Measurements from ENCODE around the gene FAM50A.
"Not testable (repeated sequence)": the region's sequence is repeated elsewhere in the genome, so short reads cannot be mapped to it uniquely, and the experiment has no call there.

FAM50A gene, protein sequence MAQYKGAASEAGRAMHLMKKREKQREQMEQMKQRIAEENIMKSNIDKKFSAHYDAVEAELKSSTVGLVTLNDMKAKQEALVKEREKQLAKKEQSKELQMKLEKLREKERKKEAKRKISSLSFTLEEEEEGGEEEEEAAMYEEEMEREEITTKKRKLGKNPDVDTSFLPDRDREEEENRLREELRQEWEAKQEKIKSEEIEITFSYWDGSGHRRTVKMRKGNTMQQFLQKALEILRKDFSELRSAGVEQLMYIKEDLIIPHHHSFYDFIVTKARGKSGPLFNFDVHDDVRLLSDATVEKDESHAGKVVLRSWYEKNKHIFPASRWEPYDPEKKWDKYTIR

GRCh38 chrX:154443992-154444754, at the start of gene FAM50A:
Gene FAM50A (plus strand): TSS chrX:154444141. CDS start chrX:154444236, 95 bp downstream.
- DNase-seq, result peak; percentile 56 to 58
- Mint-ChIP-seq H3K27me3 (no peaks in the 10 kb centered on the region), H3K27ac (peak within 1 kb of the TSS; percentile 75 to 80), H3K4me3 (peak within 1 kb of the TSS; percentile 77 to 79), H3K4me1 (peaks cover 47% of the 10 kb centered on the region), H3K9me3 (no peaks in the 10 kb centered on the region)
- peak; percentile 84 for ATAC-seq

DNA sequence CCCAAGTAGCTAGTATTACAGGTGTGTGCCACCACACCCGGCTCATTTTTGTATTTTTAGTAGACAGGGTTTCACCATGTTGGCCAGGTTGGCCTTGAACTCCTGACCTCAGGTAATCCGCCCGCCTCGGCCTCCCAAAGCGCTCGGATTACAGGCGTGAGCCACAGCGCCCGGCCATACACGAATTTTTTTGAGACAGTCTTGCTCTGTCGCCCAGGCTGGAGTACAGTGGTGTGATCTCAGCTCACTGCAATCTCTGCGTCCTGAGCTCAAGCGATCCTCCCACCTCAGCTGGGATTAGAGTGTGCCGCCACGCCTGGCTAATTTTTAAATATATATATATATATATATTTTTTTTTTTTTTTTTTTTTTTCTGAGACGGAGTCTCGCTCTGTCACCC, 47.6 kb upstream of the FAM50A start:
- peaks cover 30% of the 10 kb centered on the region for H3K4me1 Mint-ChIP-seq
- not testable (repeated sequence) for H3K27me3 Mint-ChIP-seq

DNA sequence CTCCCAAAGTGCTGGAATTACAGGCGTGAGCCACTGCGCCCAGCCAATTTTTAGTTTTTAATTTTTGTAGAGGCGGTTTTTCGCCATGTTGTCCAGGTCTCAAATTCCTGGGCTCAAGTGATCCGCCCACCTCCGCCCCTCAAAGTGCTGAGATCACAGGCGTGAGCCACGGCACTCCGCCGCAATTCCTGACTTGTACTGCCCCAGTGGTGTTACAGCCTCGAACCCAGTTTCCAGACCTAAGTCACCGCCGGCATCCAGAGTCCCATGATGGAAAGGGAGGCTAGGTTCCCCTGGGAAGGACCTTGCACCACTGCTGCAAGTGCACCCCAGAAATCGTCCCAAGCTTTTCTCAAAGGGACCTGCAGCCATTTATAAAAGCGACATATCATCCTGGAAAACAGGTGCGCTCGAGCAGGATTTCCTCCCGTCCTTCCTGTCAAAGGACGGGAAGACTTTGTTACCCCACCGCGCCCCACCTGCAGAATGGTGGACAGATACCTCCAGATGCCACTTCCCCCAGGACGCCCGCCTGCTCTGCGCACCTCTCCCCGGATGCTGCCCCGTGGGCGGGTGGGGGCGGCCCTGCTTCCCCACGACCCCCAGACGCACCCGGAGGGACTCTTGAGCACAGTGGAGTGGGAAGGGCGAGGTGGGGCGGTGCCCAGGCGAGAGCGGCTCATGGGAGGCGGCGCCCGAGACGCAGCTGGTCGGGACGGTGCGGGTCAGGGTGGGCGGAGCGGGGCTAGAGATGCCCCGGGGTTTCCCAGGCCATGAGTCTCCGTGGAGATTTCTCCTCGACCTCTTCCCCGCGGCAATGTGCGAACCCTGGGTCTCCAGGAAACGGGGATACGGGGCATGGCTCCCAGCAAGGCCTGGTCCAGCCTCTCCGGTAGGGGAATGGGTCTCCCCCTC, 46.7 kb upstream of the FAM50A start:
- H3K27ac Mint-ChIP-seq, result peak overlapping the region; percentile 99
- H3K4me1 Mint-ChIP-seq, result peaks cover 31% of the 10 kb centered on the region
- ATAC-seq (peak; percentile 65), DNase-seq (peak in 1 of 2 donors; percentile 68)
- no peaks in the 10 kb centered on the region for H3K9me3 Mint-ChIP-seq
- no peaks in the 10 kb centered on the region for H3K27me3 Mint-ChIP-seq
- peak overlapping the region; percentile 97 to 99 for H3K4me3 Mint-ChIP-seq

More for the DNA sequence above, 47.6 kb upstream of the FAM50A start:
- DNase-seq, H3K9me3 Mint-ChIP-seq, ATAC-seq: not testable (repeated sequence)
- peak overlapping the region in 1 of 2 donors; percentile 99 for H3K4me3 Mint-ChIP-seq
- H3K27ac Mint-ChIP-seq, result peak overlapping the region in 1 of 2 donors; percentile 48

- Mint-ChIP-seq H3K27me3 (no peaks in the 10 kb centered on the region), H3K4me3 (peak within 1 kb of the TSS; percentile 97 to 99), H3K9me3 (no peaks in the 10 kb centered on the region), H3K27ac (peak within 1 kb of the TSS; percentile 99), H3K4me1 (peaks cover 31% of the 10 kb centered on the region)
- ATAC-seq (peak; percentile 88), DNase-seq (peak; percentile 88 to 96)
Measured at GRCh38 chrX:154397888-154398667, 45.9 kb upstream of the FAM50A start, which contains the start of gene RPL10. Gene RPL10 (plus strand): TSS chrX:154398377. CDS start chrX:154398520, 143 bp downstream.

- H3K27me3 Mint-ChIP-seq, result no peaks in the 10 kb centered on the region
- peak; percentile 47 for ATAC-seq
- H3K27ac Mint-ChIP-seq, result peak overlapping the region; percentile 99
- DNase-seq, result peak; percentile 71 to 86
- H3K9me3 Mint-ChIP-seq, result no peaks in the 10 kb centered on the region
- H3K4me1 Mint-ChIP-seq, result peaks cover 31% of the 10 kb centered on the region
- peak overlapping the region; percentile 97 to 99 for H3K4me3 Mint-ChIP-seq
Measured at GRCh38 chrX:154398668-154399526, 45.0 kb upstream of the FAM50A start.

DNA sequence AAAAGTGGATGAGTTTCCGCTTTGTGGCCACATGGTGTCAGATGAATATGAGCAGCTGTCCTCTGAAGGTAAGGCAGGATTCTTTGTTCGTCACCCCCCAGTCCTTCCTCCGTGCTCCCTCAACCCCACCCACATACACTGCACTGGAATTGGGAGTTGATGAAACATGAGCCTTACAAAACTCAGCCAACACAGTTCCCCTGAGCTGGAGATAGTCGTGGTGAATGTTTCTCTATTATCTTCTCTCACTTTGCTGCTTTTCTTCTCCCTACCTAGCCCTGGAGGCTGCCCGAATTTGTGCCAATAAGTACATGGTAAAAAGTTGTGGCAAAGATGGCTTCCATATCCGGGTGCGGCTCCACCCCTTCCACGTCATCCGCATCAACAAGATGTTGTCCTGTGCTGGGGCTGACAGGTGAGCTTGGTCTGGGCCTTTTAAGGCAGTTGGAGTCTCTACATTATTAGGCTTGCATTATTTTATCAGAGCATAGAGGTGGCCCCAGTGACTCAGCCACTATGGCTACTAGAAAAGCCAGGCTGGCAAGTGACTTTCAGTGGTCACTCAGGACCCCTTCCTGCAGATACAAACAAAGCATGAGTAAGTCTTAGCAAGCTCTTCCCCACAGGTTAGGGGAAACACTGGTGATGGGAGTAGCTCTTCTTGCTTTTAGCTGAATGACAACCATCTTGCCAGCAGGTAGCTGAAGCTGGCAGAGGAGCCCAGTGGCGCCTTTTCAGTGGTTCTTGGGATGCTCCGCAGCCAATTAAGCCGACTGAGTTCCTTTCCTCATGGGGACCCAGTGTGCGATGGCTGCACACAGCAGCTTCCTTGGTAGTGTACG, 44.2 kb upstream of the FAM50A start:
- H3K9me3 Mint-ChIP-seq, result no peaks in the 10 kb centered on the region
- H3K27ac Mint-ChIP-seq, result peak overlapping the region; percentile 99
- DNase-seq (peak in 1 of 2 donors; percentile 36), ATAC-seq (no peak)
- H3K27me3 Mint-ChIP-seq, result no peaks in the 10 kb centered on the region
- H3K4me3 Mint-ChIP-seq, result peak overlapping the region; percentile 97 to 99
- peaks cover 31% of the 10 kb centered on the region for H3K4me1 Mint-ChIP-seq

DNA sequence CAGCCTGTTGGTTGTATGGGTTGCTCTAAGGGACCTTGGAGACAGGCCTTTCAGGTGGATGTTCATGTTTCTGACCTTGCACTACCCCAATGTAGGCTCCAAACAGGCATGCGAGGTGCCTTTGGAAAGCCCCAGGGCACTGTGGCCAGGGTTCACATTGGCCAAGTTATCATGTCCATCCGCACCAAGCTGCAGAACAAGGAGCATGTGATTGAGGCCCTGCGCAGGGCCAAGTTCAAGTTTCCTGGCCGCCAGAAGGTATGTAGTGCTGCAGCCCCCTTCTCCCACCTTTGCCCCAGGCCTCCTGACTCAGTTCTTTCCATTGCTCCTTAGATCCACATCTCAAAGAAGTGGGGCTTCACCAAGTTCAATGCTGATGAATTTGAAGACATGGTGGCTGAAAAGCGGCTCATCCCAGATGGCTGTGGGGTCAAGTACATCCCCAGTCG, 43.5 kb upstream of the FAM50A start:
- H3K9me3 Mint-ChIP-seq, ATAC-seq, DNase-seq, H3K27me3 Mint-ChIP-seq: not testable (repeated sequence)
- H3K4me1 Mint-ChIP-seq, result peaks cover 31% of the 10 kb centered on the region
- peak overlapping the region in 1 of 2 donors; percentile 99 for H3K27ac Mint-ChIP-seq
- H3K4me3 Mint-ChIP-seq, result peak overlapping the region; percentile 97 to 99

DNA sequence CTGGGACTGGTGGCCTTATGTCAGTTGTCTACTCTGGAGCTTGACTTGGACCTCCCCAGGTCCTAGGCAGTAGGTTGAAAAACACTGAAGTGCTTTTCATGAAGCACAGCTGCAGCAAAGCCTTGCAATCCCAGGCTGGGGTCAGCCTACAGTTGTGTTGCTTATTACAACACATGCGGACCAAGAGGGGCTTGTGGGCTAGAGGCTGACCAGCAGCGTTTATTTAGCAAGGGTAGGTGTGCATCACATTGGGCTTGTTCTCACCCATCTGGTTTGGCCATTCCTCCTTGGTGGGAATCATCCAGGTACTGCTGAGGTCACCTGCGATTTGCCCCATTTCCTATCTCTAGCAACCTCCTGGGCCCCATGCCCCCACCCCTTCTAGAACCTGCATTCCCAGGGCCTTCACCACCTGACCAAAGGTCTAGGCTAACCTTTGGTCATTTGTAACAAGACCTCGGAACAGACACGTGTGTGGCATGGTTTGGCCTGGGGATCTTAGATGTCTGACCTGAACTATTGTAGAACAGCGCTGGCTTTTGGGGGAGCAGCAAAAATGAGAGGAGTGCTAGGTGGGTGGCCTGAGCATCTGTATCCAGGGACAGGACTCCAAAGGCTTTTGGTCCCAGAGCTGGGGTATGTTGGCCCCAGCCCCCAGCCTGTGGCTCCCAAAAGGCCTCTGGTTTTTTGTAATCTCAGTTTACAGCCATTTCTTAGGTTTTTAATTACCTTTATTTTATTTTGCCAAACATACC, 42.7 kb upstream of the FAM50A start:
- peaks cover 31% of the 10 kb centered on the region for H3K4me1 Mint-ChIP-seq
- no peaks in the 10 kb centered on the region for H3K27me3 Mint-ChIP-seq
- no peaks in the 10 kb centered on the region for H3K9me3 Mint-ChIP-seq
- peak overlapping the region in 1 of 2 donors; percentile 95 for H3K27ac Mint-ChIP-seq
- DNase-seq, result no peak
- ATAC-seq, result no peak
- H3K4me3 Mint-ChIP-seq, result peak overlapping the region in 1 of 2 donors; percentile 99

DNA sequence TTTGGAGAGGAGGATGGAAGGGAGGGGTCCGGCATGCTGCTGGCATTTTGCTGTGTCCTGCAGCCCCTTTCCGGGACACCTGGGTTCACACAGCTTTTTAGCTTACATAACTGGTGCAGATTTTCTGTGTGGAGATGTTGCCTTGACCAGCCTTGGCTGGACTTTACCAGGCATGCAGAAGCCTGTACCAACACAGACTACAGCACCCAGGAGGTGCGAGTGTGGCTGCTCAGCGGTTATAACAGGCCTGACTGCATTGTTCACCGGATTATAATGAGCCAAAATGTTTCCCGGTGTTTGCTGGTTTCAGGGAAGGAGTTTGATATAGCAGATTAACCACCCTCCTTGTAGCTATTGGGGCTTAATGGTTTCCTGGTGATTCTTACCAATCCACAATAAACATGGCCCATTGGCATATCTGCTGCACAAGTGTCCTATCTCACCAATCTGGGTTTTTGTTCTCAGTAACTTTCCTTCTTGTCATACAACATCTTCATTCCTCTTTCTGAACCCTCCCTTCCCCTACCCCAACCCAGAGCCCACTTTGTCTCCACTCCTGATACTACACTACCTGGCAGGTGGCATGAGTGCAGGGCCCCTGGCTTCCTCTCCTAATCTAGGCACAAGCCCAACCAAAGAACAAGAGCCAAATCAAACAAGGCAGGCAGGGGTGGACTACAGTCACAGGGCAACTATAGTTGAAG, 41.9 kb upstream of the FAM50A start:
- no peaks in the 10 kb centered on the region for H3K9me3 Mint-ChIP-seq
- DNase-seq (no peak), ATAC-seq (no peak)
- peak overlapping the region in 1 of 2 donors; percentile 63 for H3K27ac Mint-ChIP-seq
- peaks cover 31% of the 10 kb centered on the region for H3K4me1 Mint-ChIP-seq
- no peak overlapping the region for H3K4me3 Mint-ChIP-seq
- H3K27me3 Mint-ChIP-seq, result no peaks in the 10 kb centered on the region

DNA sequence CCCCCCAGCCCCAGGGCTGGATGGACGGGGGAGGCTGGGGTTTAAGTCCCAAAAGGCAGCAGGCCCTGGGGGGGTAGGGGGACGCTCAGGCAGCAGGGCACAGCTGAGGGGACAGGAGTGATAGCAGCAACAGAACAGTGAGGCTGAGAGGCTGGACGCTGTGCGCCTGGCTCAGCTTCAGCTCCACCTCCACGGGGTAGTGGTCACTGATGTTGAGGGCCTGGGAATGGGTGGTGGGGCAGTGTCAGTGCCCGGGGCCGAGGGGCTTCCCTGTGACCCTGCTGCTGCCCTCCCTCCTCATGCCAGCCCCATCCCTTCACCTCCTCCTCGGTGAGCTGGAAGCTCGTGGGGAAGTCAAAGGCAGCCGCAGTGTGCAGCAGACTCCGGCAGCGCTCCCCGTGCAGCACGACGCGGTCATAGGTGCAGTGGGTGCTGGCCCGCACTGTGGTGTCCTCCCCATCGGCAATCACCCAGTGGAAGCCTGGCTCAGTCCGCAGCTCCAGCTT, 41.3 kb upstream of the FAM50A start:
- Mint-ChIP-seq H3K27ac (no peak overlapping the region), H3K9me3 (no peaks in the 10 kb centered on the region), H3K27me3 (no peaks in the 10 kb centered on the region), H3K4me1 (peaks cover 31% of the 10 kb centered on the region), H3K4me3 (no peak overlapping the region)
- ATAC-seq, result no peak
- DNase-seq, result no peak

DNA sequence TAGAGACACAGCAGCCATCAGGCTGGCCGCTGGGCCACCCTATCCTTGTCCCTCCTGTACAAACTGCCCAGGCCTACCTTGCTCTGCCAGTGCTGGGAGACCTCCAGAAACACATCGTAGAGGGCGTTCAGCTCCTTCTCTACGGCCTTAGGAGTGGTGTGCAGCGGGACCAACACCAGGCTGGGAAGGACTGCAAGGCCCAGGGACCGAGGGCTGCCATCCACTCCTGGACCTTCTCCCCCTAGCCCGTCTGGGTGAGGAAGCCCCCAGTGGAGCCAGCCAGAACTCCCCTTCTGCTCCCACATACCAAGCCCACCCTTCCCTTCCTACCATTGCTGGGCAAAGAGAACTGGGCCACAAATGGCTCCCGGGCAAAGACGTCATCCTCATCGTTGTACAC, 40.7 kb upstream of the FAM50A start:
- ATAC-seq, result no peak
- no peak overlapping the region for H3K4me3 Mint-ChIP-seq
- no peaks in the 10 kb centered on the region for H3K9me3 Mint-ChIP-seq
- no peak for DNase-seq
- H3K27ac Mint-ChIP-seq, result no peak overlapping the region
- H3K27me3 Mint-ChIP-seq, result no peaks in the 10 kb centered on the region
- H3K4me1 Mint-ChIP-seq, result peaks cover 29% of the 10 kb centered on the region

- no peak overlapping the region for H3K4me3 Mint-ChIP-seq
- H3K9me3 Mint-ChIP-seq, result no peaks in the 10 kb centered on the region
- DNase-seq, result no peak
- ATAC-seq, result no peak
- H3K27me3 Mint-ChIP-seq, result no peaks in the 10 kb centered on the region
- peaks cover 29% of the 10 kb centered on the region for H3K4me1 Mint-ChIP-seq
- no peak overlapping the region for H3K27ac Mint-ChIP-seq
Measured at GRCh38 chrX:154403858-154404257, 40.1 kb upstream of the FAM50A start.

All from stimulated activated naive CD8-positive, alpha-beta T cell treated with anti-CD3 and anti-CD28 coated beads, Interleukin-15, amount 100 ng/mL, for 72 hours (primary cell).